H1 (cell line): ENCODE measurements around the gene DLK1.

Experiments
- CHD1 ChIP-seq: IDR thresholded peaks from 2 replicates; pipeline ENCODE4 v1.6.1; 2012; ENCODE audit warnings: low read depth, low read length, improper control_type of control experiment
- CTCF ChIP-seq, 3 experiments: IDR thresholded peaks; 1 replicate in 2 of 3; 2 replicates in 1 of 3; pipeline versions ENCODE4 v1.5.1 to v1.6.1; 2011; ENCODE audit warnings: low read length in 3 of 3, mild to moderate bottlenecking in 3 of 3, inconsistent platforms in 2 of 3, low read depth in 1 of 3, moderate library complexity in 1 of 3; ENCODE audit not compliant: insufficient read depth in 1 of 3; ENCODE audit errors: control extremely low read depth in 1 of 3
- HDAC6 ChIP-seq: IDR thresholded peaks from one replicate; pipeline ENCODE4 v1.7.1; 2012; ENCODE audit warnings: low read depth, mild to moderate bottlenecking, inconsistent platforms, low read length, moderate library complexity
- MAFK ChIP-seq: IDR thresholded peaks from 2 replicates; pipeline ENCODE4 v1.6.1; 2012; ENCODE audit warnings: low read depth, mild to moderate bottlenecking, improper control_type of control experiment, low read length
- POLR2A ChIP-seq, 2 experiments: IDR thresholded peaks; 1 replicate in 1 of 2; 2 replicates in 1 of 2; pipeline ENCODE4 v1.6.1; 2011; ENCODE audit warnings: low read depth in 2 of 2, low read length in 2 of 2, mild to moderate bottlenecking in 2 of 2; ENCODE audit errors: control extremely low read depth in 1 of 2
- SP1 ChIP-seq: IDR thresholded peaks from 2 replicates; pipeline ENCODE4 v1.6.1; 2011; ENCODE audit warnings: low read depth, low read length
- ZNF274 ChIP-seq: IDR thresholded peaks from 2 replicates; pipeline ENCODE4 v1.7.0; 2012; ENCODE audit warnings: low read length, borderline replicate concordance; ENCODE audit errors: extremely low read depth
- TF ChIP-seq, protein P1 (sequence below): IDR thresholded peaks from 2 replicates; pipeline ENCODE4 v1.6.1; 2012; ENCODE audit warnings: low read length, inconsistent platforms

GRCh38 chr14:100696008-100696407, 30.7 kb upstream of the DLK1 start:
- no peak for TF ChIP-seq CTCF (IDR thresholded peaks at IDR 0.05; ENCODE audit: control extremely low read depth in 1 of 3, insufficient read depth in 1 of 3, low read depth in 1 of 3, low read length in 3 of 3)
- TF ChIP-seq CHD1, result no peak
- no peak for TF ChIP-seq HDAC6
- TF ChIP-seq ZNF274, result no peak
- TF ChIP-seq, protein P1, sequence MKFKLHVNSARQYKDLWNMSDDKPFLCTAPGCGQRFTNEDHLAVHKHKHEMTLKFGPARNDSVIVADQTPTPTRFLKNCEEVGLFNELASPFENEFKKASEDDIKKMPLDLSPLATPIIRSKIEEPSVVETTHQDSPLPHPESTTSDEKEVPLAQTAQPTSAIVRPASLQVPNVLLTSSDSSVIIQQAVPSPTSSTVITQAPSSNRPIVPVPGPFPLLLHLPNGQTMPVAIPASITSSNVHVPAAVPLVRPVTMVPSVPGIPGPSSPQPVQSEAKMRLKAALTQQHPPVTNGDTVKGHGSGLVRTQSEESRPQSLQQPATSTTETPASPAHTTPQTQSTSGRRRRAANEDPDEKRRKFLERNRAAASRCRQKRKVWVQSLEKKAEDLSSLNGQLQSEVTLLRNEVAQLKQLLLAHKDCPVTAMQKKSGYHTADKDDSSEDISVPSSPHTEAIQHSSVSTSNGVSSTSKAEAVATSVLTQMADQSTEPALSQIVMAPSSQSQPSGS, result no peak
- TF ChIP-seq SP1, result no peak
- no peak for TF ChIP-seq POLR2A (IDR thresholded peaks at IDR 0.05; ENCODE audit: control extremely low read depth in 1 of 2, low read depth in 2 of 2, low read length in 2 of 2)
- TF ChIP-seq MAFK, result no peak
